Vagina (tissue), 2 donors: ENCODE data around the gene ANO2. TPM values are rescaled to one million over a fixed set of nuclear protein-coding genes. Genes with fewer than 3 reads are reported as not detected.
A peak's percentile ranks its signal among the peaks of the same experiment; 100 is the strongest.
"Not testable (repeated sequence)": the region's sequence is repeated elsewhere in the genome, so short reads cannot be mapped to it uniquely, and the experiment has no call there.

Experiments
- DNase-seq, 2 donors: peaks; one replicate each; pipeline ENCODE4 v3.0.0-alpha.2; 2017; ENCODE audit errors: extremely low spot score in 2 of 2
- H3K27ac ChIP-seq: fragments of 200-600 bp; sonication (generic); one replicate; pipeline ENCODE4 v1.5.1; 2019
- H3K27me3 ChIP-seq: fragments of 200-600 bp; sonication (generic); one replicate; pipeline ENCODE4 v1.5.1; 2019
- H3K36me3 ChIP-seq, 2 donors: fragments of 200-600 bp; sonication (generic); one replicate each; pipeline ENCODE4 v1.5.1; 2017 to 2019
- H3K4me1 ChIP-seq: fragments of 200-600 bp; sonication (generic); one replicate; pipeline ENCODE4 v1.5.1; 2019
- H3K4me3 ChIP-seq, 2 donors: fragments of 200-600 bp; sonication (generic); 1 replicate in 1 of 2; 2 replicates in 1 of 2; pipeline ENCODE4 v1.5.1; 2016 to 2019
- H3K9me3 ChIP-seq: fragments of 200-600 bp; sonication (generic); one replicate; pipeline ENCODE4 v1.5.1; 2019
- POLR2A ChIP-seq, 2 donors: fragments of 450-650 bp; IDR thresholded peaks; one replicate each; pipeline ENCODE4 v1.6.1; 2017; ENCODE audit warnings: antibody characterized with exemption in 2 of 2, mild to moderate bottlenecking in 2 of 2, moderate library complexity in 2 of 2
- POLR2AphosphoS5 ChIP-seq, 2 donors: sonication (generic); formaldehyde crosslinking; IDR thresholded peaks; one replicate each; pipeline ENCODE4 v1.9.0; 2017; ENCODE audit warnings: antibody characterized with exemption in 2 of 2, mild to moderate bottlenecking in 2 of 2, low read depth in 1 of 2; ENCODE audit not compliant: insufficient read depth in 1 of 2
- intact Hi-C: fragments of 100-400 bp; cut with DNase I; formaldehyde crosslinking; loops from one replicate; pipeline ENCODE4 v1.15.1; 2023
- total RNA-seq: library from RNA; depleted of rRNA; stranded (reverse); fragments of >200 nt; gene quantifications from one replicate; pipeline ENCODE4 v1.2.3, GENCODE V29; 2016
- TF ChIP-seq, protein P1 (sequence below), 3 experiments: fragments of 450-650 bp in 2 of 3; fragments of 200-600 bp in 1 of 3; sonication (generic) in 1 of 3; IDR thresholded peaks; one replicate each; pipeline ENCODE4 v1.5.1; 2017 to 2019; ENCODE audit warnings: antibody characterized with exemption in 3 of 3, mild to moderate bottlenecking in 2 of 3, moderate library complexity in 2 of 3

ANO2 gene
- total RNA-seq, 1 donor from 2014 or later = 18.7 TPM

GRCh38 chr12:5660238-5660637, 284.8 kb downstream of the ANO2 start:
- no peak overlapping the region for H3K4me3 ChIP-seq
- H3K9me3 ChIP-seq = no peaks in the 10 kb centered on the region
- no peaks in the 10 kb centered on the region for H3K36me3 ChIP-seq
- intact Hi-C loops = no loop called here
- H3K4me1 ChIP-seq = peaks cover 5% of the 10 kb centered on the region
- H3K27me3 ChIP-seq = no peaks in the 10 kb centered on the region
- no peak for TF ChIP-seq POLR2A (IDR thresholded peaks at IDR 0.05)
- no peak for TF ChIP-seq POLR2AphosphoS5 (IDR thresholded peaks at IDR 0.05; ENCODE audit: insufficient read depth in 1 of 2, low read depth in 1 of 2)
- TF ChIP-seq, protein P1, sequence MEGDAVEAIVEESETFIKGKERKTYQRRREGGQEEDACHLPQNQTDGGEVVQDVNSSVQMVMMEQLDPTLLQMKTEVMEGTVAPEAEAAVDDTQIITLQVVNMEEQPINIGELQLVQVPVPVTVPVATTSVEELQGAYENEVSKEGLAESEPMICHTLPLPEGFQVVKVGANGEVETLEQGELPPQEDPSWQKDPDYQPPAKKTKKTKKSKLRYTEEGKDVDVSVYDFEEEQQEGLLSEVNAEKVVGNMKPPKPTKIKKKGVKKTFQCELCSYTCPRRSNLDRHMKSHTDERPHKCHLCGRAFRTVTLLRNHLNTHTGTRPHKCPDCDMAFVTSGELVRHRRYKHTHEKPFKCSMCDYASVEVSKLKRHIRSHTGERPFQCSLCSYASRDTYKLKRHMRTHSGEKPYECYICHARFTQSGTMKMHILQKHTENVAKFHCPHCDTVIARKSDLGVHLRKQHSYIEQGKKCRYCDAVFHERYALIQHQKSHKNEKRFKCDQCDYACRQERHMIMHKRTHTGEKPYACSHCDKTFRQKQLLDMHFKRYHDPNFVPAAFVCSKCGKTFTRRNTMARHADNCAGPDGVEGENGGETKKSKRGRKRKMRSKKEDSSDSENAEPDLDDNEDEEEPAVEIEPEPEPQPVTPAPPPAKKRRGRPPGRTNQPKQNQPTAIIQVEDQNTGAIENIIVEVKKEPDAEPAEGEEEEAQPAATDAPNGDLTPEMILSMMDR (IDR thresholded peaks at IDR 0.05) = no peak
- peak overlapping the region; percentile 18 for H3K27ac ChIP-seq
- DNase-seq = no peak

- intact Hi-C loops, H3K9me3 ChIP-seq, H3K27ac ChIP-seq, H3K27me3 ChIP-seq, H3K4me1 ChIP-seq, H3K4me3 ChIP-seq, H3K36me3 ChIP-seq, DNase-seq: not testable (repeated sequence)
These were observed 286.6 kb downstream of the ANO2 start for GRCh38 chr12:5658339-5658941.

DNA sequence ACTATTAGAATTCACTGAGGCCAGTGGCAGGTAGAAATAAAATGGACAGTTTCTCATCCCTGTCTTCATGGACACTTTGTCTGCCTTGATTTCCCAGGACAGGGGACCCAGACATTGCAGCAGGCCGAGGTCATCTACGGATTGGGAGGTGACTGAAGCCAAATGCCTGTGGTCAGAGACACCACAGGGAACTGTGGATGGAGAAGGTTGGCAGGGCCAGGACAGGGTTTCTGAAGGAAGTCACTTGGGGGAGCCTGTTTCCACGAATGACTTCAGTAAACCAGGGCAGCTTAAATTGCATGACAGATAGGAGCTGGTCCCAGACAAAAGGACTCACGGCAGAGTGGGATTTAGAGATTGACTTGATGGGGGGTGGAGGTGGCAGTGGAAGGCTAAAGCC, 288.2 kb downstream of the ANO2 start:
- H3K9me3 ChIP-seq = no peaks in the 10 kb centered on the region
- H3K36me3 ChIP-seq = no peaks in the 10 kb centered on the region
- no peak overlapping the region for H3K27ac ChIP-seq
- no peak overlapping the region for H3K4me3 ChIP-seq
- peaks cover 5% of the 10 kb centered on the region for H3K4me1 ChIP-seq
- H3K27me3 ChIP-seq = no peaks in the 10 kb centered on the region
- intact Hi-C loops = no loop called here
- no peak for TF ChIP-seq POLR2AphosphoS5 (IDR thresholded peaks at IDR 0.05; ENCODE audit: insufficient read depth in 1 of 2, low read depth in 1 of 2)
- no peak for TF ChIP-seq POLR2A (IDR thresholded peaks at IDR 0.05)
- TF ChIP-seq, protein P1 (IDR thresholded peaks at IDR 0.05) = no peak
- DNase-seq = no peak

- TF ChIP-seq POLR2A (IDR thresholded peaks at IDR 0.05) (no peak), POLR2AphosphoS5 (IDR thresholded peaks at IDR 0.05; ENCODE audit: insufficient read depth in 1 of 2, low read depth in 1 of 2) (no peak)
- TF ChIP-seq, protein P1 (IDR thresholded peaks at IDR 0.05) = no peak
- Histone ChIP-seq H3K4me1 (no peaks in the 10 kb centered on the region), H3K9me3 (no peaks in the 10 kb centered on the region), H3K27me3 (no peaks in the 10 kb centered on the region), H3K27ac (no peak overlapping the region), H3K4me3 (no peak overlapping the region), H3K36me3 (no peaks in the 10 kb centered on the region)
- DNase-seq = no peak
- intact Hi-C loops = no loop called here
These were observed 289.9 kb downstream of the ANO2 start for GRCh38 chr12:5655120-5655519.

GRCh38 chr12:5654019-5654418, 291.0 kb downstream of the ANO2 start:
- intact Hi-C loops = loop anchor here (5.0 kb wide), 1 partner anchor 227 kb away; no protein-coding TSS in a partner anchor
- TF ChIP-seq, protein P1 (IDR thresholded peaks at IDR 0.05) = no peak
- no peak for TF ChIP-seq POLR2AphosphoS5 (IDR thresholded peaks at IDR 0.05; ENCODE audit: insufficient read depth in 1 of 2, low read depth in 1 of 2)
- no peak for TF ChIP-seq POLR2A (IDR thresholded peaks at IDR 0.05)
- DNase-seq = no peak
- Histone ChIP-seq H3K27me3 (no peaks in the 10 kb centered on the region), H3K27ac (no peak overlapping the region), H3K36me3 (no peaks in the 10 kb centered on the region), H3K4me1 (no peaks in the 10 kb centered on the region), H3K9me3 (no peaks in the 10 kb centered on the region), H3K4me3 (no peak overlapping the region)
